ENCODE results near the gene ZFAND4.

Gene ZFAND4

DNA sequence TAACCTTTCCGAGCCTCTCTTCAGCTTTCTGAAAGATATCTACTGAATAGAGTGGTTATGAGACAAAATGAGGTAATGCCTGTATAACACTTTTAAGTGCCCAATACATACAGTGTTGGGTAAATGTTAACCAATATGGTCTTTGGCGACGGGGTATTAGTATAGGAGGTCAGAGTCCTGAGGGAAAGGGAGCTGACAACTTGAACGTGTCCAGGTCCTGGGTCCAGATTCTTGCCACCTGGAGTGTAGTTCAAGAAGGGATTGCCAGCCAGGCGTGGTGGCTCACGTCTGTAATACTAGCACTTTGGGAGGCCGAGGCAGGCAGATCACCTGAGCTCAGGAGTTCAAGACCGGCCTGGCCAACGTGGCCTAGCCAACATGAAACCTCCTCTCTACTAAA lies 76.0 kb downstream of the ZFAND4 start (continued):
- TF ChIP-seq ZSCAN23 (tag by site-specific recombination; IDR thresholded peaks at IDR 0.05) (no peak), WT1 (tag by site-specific recombination; IDR thresholded peaks at IDR 0.05) (no peak), ZNF138 (tag by site-specific recombination; IDR thresholded peaks at IDR 0.05; ENCODE audit: borderline replicate concordance) (no peak)

- ChIA-PET POLR2A (no interaction called here), CTCF (interaction anchor here (0.6 to 1.6 kb wide), 3 partner anchors 15 to 126 kb away, joined by 3 to 5 read pairs (median 3); partner anchors contain the start of gene ZFAND4)
- Histone ChIP-seq H3K36me3 (ENCODE audit: control insufficient read depth in 2 of 2, insufficient read depth in 1 of 2, low read length in 2 of 2) (peaks cover 0 to 7% of the 10 kb centered on the region in 2 experiments; a peak in 1 of 3 replicates), H3K4me3 (ENCODE audit: low read depth, low read length) (peak overlapping the region; percentile 91), H3K4me1 (ENCODE audit: control insufficient read depth, insufficient read depth, low read length) (no peaks in the 10 kb centered on the region; the same call in 1 of the 2 replicates), H3K9me3 (ENCODE audit: control insufficient read depth, insufficient read depth, low read depth, low read length) (no peaks in the 10 kb centered on the region), H3K27ac (ENCODE audit: extremely low read depth, low read depth, low read length) (no peak overlapping the region; the same call in 1 of the 2 replicates)
- TF ChIP-seq ZNF792 (tag by site-specific recombination; IDR thresholded peaks at IDR 0.05) (peak; percentile 95), ZSCAN30 (tag by site-specific recombination; IDR thresholded peaks at IDR 0.05) (peak; percentile 93), ZBTB48 (tag by site-specific recombination; IDR thresholded peaks at IDR 0.05) (no peak), ZFHX2 (tag by site-specific recombination; conservative IDR thresholded peaks at IDR 0.05) (peak; percentile 91), ZNF639 (tag by site-specific recombination; IDR thresholded peaks at IDR 0.05) (peak; percentile 60; the same call in 1 of the 2 replicates), ZBTB20 (tag by site-specific recombination; IDR thresholded peaks at IDR 0.05) (peak; percentile 34; the same call in 1 of the 2 replicates), TRIM28 (IDR thresholded peaks at IDR 0.05; ENCODE audit: borderline replicate concordance, low read length) (no peak), ZNF48 (tag by site-specific recombination; IDR thresholded peaks at IDR 0.05) (no peak), ZNF785 (tag by site-specific recombination; IDR thresholded peaks at IDR 0.05) (peak; percentile 69; the same call in 1 of the 2 replicates), ZNF610 (tag by site-specific recombination; IDR thresholded peaks at IDR 0.05; ENCODE audit: borderline replicate concordance) (0 out of 2 replicates have a peak, but pooled peaks have one; percentile 43), ZNF624 (tag by site-specific recombination; IDR thresholded peaks at IDR 0.05) (no peak), HOXA7 (CRISPR knock-in tag; IDR thresholded peaks at IDR 0.05; ENCODE audit: borderline replicate concordance) (no peak), ZSCAN5A (tag by site-specific recombination; IDR thresholded peaks at IDR 0.05) (peak; percentile 58; the same call in 1 of the 2 replicates), ZNF16 (tag by site-specific recombination; IDR thresholded peaks at IDR 0.05; ENCODE audit: low read depth) (0 out of 2 replicates have a peak, but pooled peaks have one; percentile 14), HOXC10 (CRISPR knock-in tag; IDR thresholded peaks at IDR 0.05) (no peak), PBX3 (CRISPR knock-in tag; IDR thresholded peaks at IDR 0.05) (peak; percentile 84), SP3 (tag by site-specific recombination; IDR thresholded peaks at IDR 0.05) (peak; percentile 95), ZNF658 (tag by site-specific recombination; IDR thresholded peaks at IDR 0.05) (no peak), ZNF449 (tag by site-specific recombination; IDR thresholded peaks at IDR 0.05) (peak; percentile 82), ZNF76 (tag by site-specific recombination; IDR thresholded peaks at IDR 0.05; ENCODE audit: borderline replicate concordance, low read depth) (peak; percentile 72; the same call in 1 of the 2 replicates), ZNF837 (tag by site-specific recombination; IDR thresholded peaks at IDR 0.05) (no peak), ZBTB6 (tag by site-specific recombination; IDR thresholded peaks at IDR 0.05) (peak; percentile 60), ELK4 (IDR thresholded peaks at IDR 0.05; ENCODE audit: borderline replicate concordance, low read depth, low read length) (no peak), KLF9 (tag by site-specific recombination; IDR thresholded peaks at IDR 0.05; ENCODE audit: low read depth) (peak; percentile 98), ZNF514 (tag by site-specific recombination; IDR thresholded peaks at IDR 0.05) (no peak), ZNF433 (tag by site-specific recombination; IDR thresholded peaks at IDR 0.05; ENCODE audit: low read depth) (no peak)
These were observed 78.1 kb downstream of the ZFAND4 start for GRCh38 chr10:45594276-45595157.

Measured in HEK293 (cell line).